Aorta (tissue), 5 donors: Measurements from ENCODE around the gene DAND5. TPM values are rescaled to one million over a fixed set of nuclear protein-coding genes. Genes with fewer than 3 reads are reported as not detected.

Experiments used
- ATAC-seq: fragments of 200-7000 bp; cut with Tn5 transposase; one replicate; pipeline ENCODE4 v1.9.1; 2022; ENCODE audit warnings: moderate library complexity; ENCODE audit not compliant: low FRiP score
- DNase-seq, 2 donors: peaks; one replicate each; pipeline ENCODE4 v3.0.0-alpha.2; 2020
- H3K27ac ChIP-seq, 2 donors: one replicate each; pipeline ENCODE4 v1.5.1; 2013; ENCODE audit warnings: low read length in 2 of 2, mild to moderate bottlenecking in 2 of 2, moderate library complexity in 2 of 2, control low read depth in 1 of 2, inconsistent platforms in 1 of 2, low read depth in 1 of 2
- H3K27me3 ChIP-seq, 2 donors: one replicate each; pipeline ENCODE4 v1.6.1; 2013; ENCODE audit warnings: control low read depth in 1 of 2, low read length in 1 of 2, mild to moderate bottlenecking in 1 of 2, moderate library complexity in 1 of 2; ENCODE audit not compliant: insufficient read depth in 2 of 2, control insufficient read depth in 1 of 2
- H3K36me3 ChIP-seq, 2 donors: one replicate each; pipeline ENCODE4 v1.6.1; 2013; ENCODE audit warnings: control low read depth in 1 of 2, low read length in 1 of 2, mild to moderate bottlenecking in 1 of 2; ENCODE audit not compliant: insufficient read depth in 2 of 2, control insufficient read depth in 1 of 2
- H3K4me1 ChIP-seq, 2 donors: one replicate each; pipeline ENCODE4 v1.6.1; 2013; ENCODE audit warnings: low read length in 2 of 2, control low read depth in 1 of 2, mild to moderate bottlenecking in 1 of 2, moderate library complexity in 1 of 2; ENCODE audit not compliant: insufficient read depth in 2 of 2, control insufficient read depth in 1 of 2
- H3K4me3 ChIP-seq, 2 donors: one replicate each; pipeline ENCODE4 v1.5.1; 2013; ENCODE audit warnings: low read length in 2 of 2, control low read depth in 1 of 2, mild to moderate bottlenecking in 1 of 2
- H3K9me3 ChIP-seq: one replicate; pipeline ENCODE4 v1.6.1; 2013; ENCODE audit warnings: mild to moderate bottlenecking, low read length; ENCODE audit not compliant: control insufficient read depth
- WGBS, 2 donors: extraction: QIAGEN DNeasy Blood & Tissue Kit; methylation state at CpG; one replicate each; pipeline ENCODE4 v1.1.7; 2013; 5-methylcytosine and 5-hydroxymethylcytosine counted together
- intact Hi-C, 2 donors: fragments of 100-400 bp; cut with DNase I; formaldehyde crosslinking; loops; one replicate each; pipeline versions ENCODE4 v1.14.2 to v1.15.0; 2022
- polyA plus RNA-seq, 2 donors: library from polyadenylated mRNA; stranded (reverse); fragments of 200-250 nt; gene quantifications; one replicate each; pipeline ENCODE4 v1.2.3, GENCODE V29; 2013
- total RNA-seq, 2 donors: library from RNA; stranded (reverse); fragmentation: NEBNext Ultra II Directional; extraction: Animal tissue kit (Norgen Biotek cat#: 25700); gene quantifications; one replicate each; pipeline ENCODE4 v1.2.1, GENCODE V29; 2021
- donor health status: healthy with polysubstance abuse.
- donor health status: Bipolar disorder and iron deficiency.
- donor health status: DM: no; HTN: no; CAD: no.
- donor health status: DM: no; HTN: no; CAD: no.
- donor health status: DM: yes; HTN: yes; CAD: no.

Gene DAND5
- total and polyA plus RNA-seq, 4 donors = 0.13 TPM; not detected in 3

- Histone ChIP-seq H3K36me3 (no peaks in the 10 kb centered on the region), H3K27me3 (no peaks in the 10 kb centered on the region), H3K9me3 (no peaks in the 10 kb centered on the region), H3K27ac (no peak overlapping the region), H3K4me1 (no peaks in the 10 kb centered on the region), H3K4me3 (no peak overlapping the region)
- 70 to 71% methylated on average over 16 of the region's 16 CpGs for WGBS, 2 donors
- intact Hi-C loops = no loop called here
- peak; percentile 53 for ATAC-seq
- DNase-seq = no peak
These were observed 15.8 kb downstream of the DAND5 start for GRCh38 chr19:12985049-12985776.

- DNase-seq (no peak), ATAC-seq (no peak)
- 94 to 96% methylated on average over 12 of the region's 12 CpGs for WGBS, 2 donors
- Histone ChIP-seq H3K4me1 (no peaks in the 10 kb centered on the region), H3K27me3 (no peaks in the 10 kb centered on the region), H3K27ac (no peak overlapping the region), H3K4me3 (no peak overlapping the region), H3K36me3 (no peaks in the 10 kb centered on the region), H3K9me3 (no peaks in the 10 kb centered on the region)
- intact Hi-C loops = no loop called here
These were observed 17.4 kb downstream of the DAND5 start for GRCh38 chr19:12986726-12987125.

- ATAC-seq = no peak
- DNase-seq = no peak
- H3K27ac ChIP-seq = no peak overlapping the region
- intact Hi-C loops = no loop called here
- H3K36me3 ChIP-seq = no peaks in the 10 kb centered on the region
- 87 to 90% methylated on average over 3 of the region's 3 CpGs for WGBS, 2 donors
- H3K9me3 ChIP-seq = no peaks in the 10 kb centered on the region
- no peaks in the 10 kb centered on the region for H3K27me3 ChIP-seq
- no peak overlapping the region for H3K4me3 ChIP-seq
- H3K4me1 ChIP-seq = no peaks in the 10 kb centered on the region
These were observed 17.8 kb downstream of the DAND5 start for GRCh38 chr19:12987190-12987589.

GRCh38 chr19:12987781-12988180 lies 18.4 kb downstream of the DAND5 start:
- Histone ChIP-seq H3K27me3 (no peaks in the 10 kb centered on the region), H3K27ac (no peak overlapping the region), H3K4me3 (no peak overlapping the region), H3K36me3 (no peaks in the 10 kb centered on the region), H3K4me1 (no peaks in the 10 kb centered on the region), H3K9me3 (no peaks in the 10 kb centered on the region)
- ATAC-seq (no peak), DNase-seq (no peak)
- intact Hi-C loops = no loop called here
- 82 to 84% methylated on average over 10 of the region's 10 CpGs for WGBS, 2 donors

DNA sequence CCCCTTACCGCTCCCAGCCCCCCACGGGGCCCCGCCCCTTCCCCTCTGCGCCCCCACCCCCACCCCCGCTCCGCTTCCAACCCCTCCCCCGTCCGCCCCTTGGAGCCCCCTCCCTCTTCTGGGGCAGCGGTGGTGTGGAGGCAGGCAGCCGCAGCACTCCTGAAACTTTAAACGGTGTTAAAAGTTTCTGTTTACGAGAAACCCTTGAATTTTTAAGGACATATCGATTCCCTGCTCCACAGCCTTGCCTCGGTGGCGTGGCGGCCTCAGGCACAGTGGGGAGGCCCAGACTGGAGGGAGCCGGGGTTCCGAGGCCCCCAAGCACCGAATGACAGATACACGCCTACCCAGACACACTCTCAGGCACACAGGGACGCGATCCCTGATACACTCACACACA lies 21.1 kb downstream of the DAND5 start:
- H3K27me3 ChIP-seq = no peaks in the 10 kb centered on the region
- H3K27ac ChIP-seq = no peak overlapping the region
- no peaks in the 10 kb centered on the region for H3K36me3 ChIP-seq
- H3K4me1 ChIP-seq = no peaks in the 10 kb centered on the region
- DNase-seq = no peak
- intact Hi-C loops = no loop called here
- WGBS, 2 donors = 60 to 61% methylated on average over 20 to 22 of the region's 22 CpGs
- no peak overlapping the region for H3K4me3 ChIP-seq
- no peaks in the 10 kb centered on the region for H3K9me3 ChIP-seq
- no peak for ATAC-seq

- intact Hi-C loops = no loop called here
- 79 to 84% methylated on average over 3 of the region's 3 CpGs for WGBS, 2 donors
- Histone ChIP-seq H3K4me1 (no peaks in the 10 kb centered on the region), H3K27ac (no peak overlapping the region), H3K4me3 (no peak overlapping the region), H3K9me3 (no peaks in the 10 kb centered on the region), H3K27me3 (no peaks in the 10 kb centered on the region), H3K36me3 (no peaks in the 10 kb centered on the region)
- ATAC-seq = no peak
- no peak for DNase-seq
These were observed 21.5 kb downstream of the DAND5 start for GRCh38 chr19:12990853-12991252.

- ATAC-seq (no peak), DNase-seq (no peak)
- H3K9me3 ChIP-seq = no peaks in the 10 kb centered on the region
- no peaks in the 10 kb centered on the region for H3K4me1 ChIP-seq
- no peaks in the 10 kb centered on the region for H3K27me3 ChIP-seq
- intact Hi-C loops = no loop called here
- H3K4me3 ChIP-seq = no peak overlapping the region
- no peaks in the 10 kb centered on the region for H3K36me3 ChIP-seq
- 89 to 96% methylated on average over 5 of the region's 5 CpGs for WGBS, 2 donors
- no peak overlapping the region for H3K27ac ChIP-seq
These were observed 21.9 kb downstream of the DAND5 start for GRCh38 chr19:12991296-12991695.

GRCh38 chr19:12992729-12993128 lies 23.4 kb downstream of the DAND5 start:
- Histone ChIP-seq H3K27ac (no peak overlapping the region), H3K9me3 (no peaks in the 10 kb centered on the region), H3K4me3 (no peak overlapping the region), H3K4me1 (no peaks in the 10 kb centered on the region), H3K36me3 (no peaks in the 10 kb centered on the region), H3K27me3 (no peaks in the 10 kb centered on the region)
- 95 to 96% methylated on average over 11 of the region's 11 CpGs for WGBS, 2 donors
- ATAC-seq = no peak
- no peak for DNase-seq
- intact Hi-C loops = no loop called here

DNA sequence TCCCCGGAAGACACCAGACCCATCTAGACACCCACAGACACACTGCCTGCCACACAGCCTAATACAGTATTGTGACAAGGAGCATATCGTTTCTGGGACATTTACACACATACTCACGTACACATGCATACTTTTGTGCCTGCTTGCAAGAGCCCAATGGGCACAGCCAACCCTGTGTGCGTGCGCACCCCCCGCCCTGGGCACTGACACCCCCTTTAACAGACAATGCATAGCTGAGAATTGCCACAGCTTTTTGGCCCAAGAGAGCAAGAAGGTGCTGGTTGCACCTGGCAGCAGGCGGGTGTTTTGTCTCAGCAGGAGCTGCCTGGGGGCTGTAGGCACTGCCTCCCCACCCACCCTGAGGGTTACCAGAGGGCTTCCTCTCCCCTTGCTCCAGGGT lies 24.2 kb downstream of the DAND5 start:
- no peak overlapping the region for H3K27ac ChIP-seq

More for the DNA sequence above, 24.2 kb downstream of the DAND5 start:
- no peak for ATAC-seq
- no peaks in the 10 kb centered on the region for H3K9me3 ChIP-seq
- H3K4me1 ChIP-seq = no peaks in the 10 kb centered on the region
- H3K4me3 ChIP-seq = no peak overlapping the region
- WGBS, 2 donors = 87 to 88% methylated on average over 7 of the region's 7 CpGs
- no peaks in the 10 kb centered on the region for H3K27me3 ChIP-seq
- no peak for DNase-seq
- no peaks in the 10 kb centered on the region for H3K36me3 ChIP-seq
- intact Hi-C loops = no loop called here
